ENCODE measurements around the gene FBLN1.

Gene FBLN1

GRCh38 chr22:45465633-45466032 is 37.0 kb upstream of the FBLN1 start:
- Histone ChIP-seq H3K36me3 (no peaks in the 10 kb centered on the region), H3K27me3 (no peaks in the 10 kb centered on the region), H3K27ac (no peak overlapping the region), H3K4me1 (ENCODE audit: control insufficient read depth in 1 of 2, insufficient read depth in 1 of 2, low read depth in 1 of 2, low read length in 1 of 2) (no peaks in the 10 kb centered on the region), H3K9me3 (no peaks in the 10 kb centered on the region), H3K4me3 (ENCODE audit: low read depth in 1 of 2, low read length in 1 of 2) (no peak overlapping the region)
- no peak for TF ChIP-seq CTCF (IDR thresholded peaks at IDR 0.05)

GRCh38 chr22:45468872-45469271 is 33.8 kb upstream of the FBLN1 start:
- no peak for TF ChIP-seq CTCF (IDR thresholded peaks at IDR 0.05)
- H3K27me3 ChIP-seq: no peaks in the 10 kb centered on the region
- H3K27ac ChIP-seq: no peak overlapping the region
- H3K9me3 ChIP-seq: no peaks in the 10 kb centered on the region
- no peaks in the 10 kb centered on the region for H3K4me1 ChIP-seq (ENCODE audit: control insufficient read depth in 1 of 2, insufficient read depth in 1 of 2, low read depth in 1 of 2, low read length in 1 of 2)
- H3K4me3 ChIP-seq (ENCODE audit: low read depth in 1 of 2, low read length in 1 of 2): no peak overlapping the region
- no peaks in the 10 kb centered on the region for H3K36me3 ChIP-seq

GRCh38 chr22:45469281-45470073 is 33.2 kb upstream of the FBLN1 start:
- TF ChIP-seq CTCF (IDR thresholded peaks at IDR 0.05): no peak
- no peak overlapping the region for H3K4me3 ChIP-seq (ENCODE audit: low read depth in 1 of 2, low read length in 1 of 2)
- no peaks in the 10 kb centered on the region for H3K36me3 ChIP-seq
- H3K27ac ChIP-seq: no peak overlapping the region
- no peaks in the 10 kb centered on the region for H3K27me3 ChIP-seq
- no peaks in the 10 kb centered on the region for H3K9me3 ChIP-seq
- no peaks in the 10 kb centered on the region for H3K4me1 ChIP-seq (ENCODE audit: control insufficient read depth in 1 of 2, insufficient read depth in 1 of 2, low read depth in 1 of 2, low read length in 1 of 2)

GRCh38 chr22:45470871-45471270 is 31.8 kb upstream of the FBLN1 start:
- Histone ChIP-seq H3K27ac (no peak overlapping the region), H3K36me3 (no peaks in the 10 kb centered on the region), H3K9me3 (no peaks in the 10 kb centered on the region), H3K4me1 (ENCODE audit: control insufficient read depth in 1 of 2, insufficient read depth in 1 of 2, low read depth in 1 of 2, low read length in 1 of 2) (no peaks in the 10 kb centered on the region), H3K4me3 (ENCODE audit: low read depth in 1 of 2, low read length in 1 of 2) (no peak overlapping the region), H3K27me3 (peaks cover 10% of the 10 kb centered on the region)
- no peak for TF ChIP-seq CTCF (IDR thresholded peaks at IDR 0.05)

GRCh38 chr22:45472426-45472825 is 30.3 kb upstream of the FBLN1 start:
- Histone ChIP-seq H3K36me3 (no peaks in the 10 kb centered on the region), H3K4me3 (ENCODE audit: low read depth in 1 of 2, low read length in 1 of 2) (no peak overlapping the region), H3K4me1 (ENCODE audit: control insufficient read depth in 1 of 2, insufficient read depth in 1 of 2, low read depth in 1 of 2, low read length in 1 of 2) (no peaks in the 10 kb centered on the region), H3K27me3 (peaks cover 16% of the 10 kb centered on the region), H3K27ac (no peak overlapping the region), H3K9me3 (no peaks in the 10 kb centered on the region)
- no peak for TF ChIP-seq CTCF (IDR thresholded peaks at IDR 0.05)

All from neutrophil (primary cell).